GM12892 (cell line): ENCODE measurements around the gene DDC.
"Not testable (repeated sequence)": the region's sequence is repeated elsewhere in the genome, so short reads cannot be mapped to it uniquely, and the experiment has no call there.

Experiments
- DNase-seq: peaks from one replicate; pipeline ENCODE4 v3.0.0; 2011; ENCODE audit not compliant: insufficient read length
- FAIRE-seq: peaks from 2 replicates; lab custom pipeline; 2011; peaks lifted over from hg19 to GRCh38; lab: Jason Lieb, UNC
- POLR2A ChIP-seq: IDR thresholded peaks from 2 replicates; pipeline ENCODE4 v1.6.1; 2011; ENCODE audit warnings: low read depth, low read length, control low read depth
- POLR2AphosphoS5 ChIP-seq: IDR thresholded peaks from 2 replicates; pipeline ENCODE4 v1.6.1; 2011; ENCODE audit warnings: low read depth, low read length, control low read depth
- TAF1 ChIP-seq: IDR thresholded peaks from 2 replicates; pipeline ENCODE4 v1.6.1; 2011; ENCODE audit warnings: low read depth, mild to moderate bottlenecking, control low read depth, low read length, borderline replicate concordance

Gene DDC

DNA sequence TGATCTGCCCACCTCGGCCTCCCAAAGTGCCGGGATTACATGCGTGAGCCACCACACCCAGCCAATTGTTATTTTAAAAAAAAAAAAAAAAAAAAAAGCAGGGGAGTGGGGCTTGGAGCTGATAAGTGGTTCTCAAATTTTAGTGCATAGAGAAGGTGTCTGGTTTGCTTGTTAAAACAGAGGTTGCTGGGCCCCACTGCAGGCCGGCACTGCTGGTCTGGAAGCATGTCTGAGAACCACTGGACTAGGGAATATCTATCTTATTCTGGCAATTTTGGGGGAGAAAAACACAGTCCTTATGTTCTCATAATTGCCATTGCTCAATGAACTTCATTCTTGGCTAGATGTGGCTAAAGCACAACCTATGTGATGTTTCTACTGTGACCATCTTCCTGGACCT is 96.0 kb downstream of the DDC start:
- no peak for FAIRE-seq
- TF ChIP-seq TAF1 (no peak), POLR2AphosphoS5 (no peak), POLR2A (no peak)
- DNase-seq: no peak

DNA sequence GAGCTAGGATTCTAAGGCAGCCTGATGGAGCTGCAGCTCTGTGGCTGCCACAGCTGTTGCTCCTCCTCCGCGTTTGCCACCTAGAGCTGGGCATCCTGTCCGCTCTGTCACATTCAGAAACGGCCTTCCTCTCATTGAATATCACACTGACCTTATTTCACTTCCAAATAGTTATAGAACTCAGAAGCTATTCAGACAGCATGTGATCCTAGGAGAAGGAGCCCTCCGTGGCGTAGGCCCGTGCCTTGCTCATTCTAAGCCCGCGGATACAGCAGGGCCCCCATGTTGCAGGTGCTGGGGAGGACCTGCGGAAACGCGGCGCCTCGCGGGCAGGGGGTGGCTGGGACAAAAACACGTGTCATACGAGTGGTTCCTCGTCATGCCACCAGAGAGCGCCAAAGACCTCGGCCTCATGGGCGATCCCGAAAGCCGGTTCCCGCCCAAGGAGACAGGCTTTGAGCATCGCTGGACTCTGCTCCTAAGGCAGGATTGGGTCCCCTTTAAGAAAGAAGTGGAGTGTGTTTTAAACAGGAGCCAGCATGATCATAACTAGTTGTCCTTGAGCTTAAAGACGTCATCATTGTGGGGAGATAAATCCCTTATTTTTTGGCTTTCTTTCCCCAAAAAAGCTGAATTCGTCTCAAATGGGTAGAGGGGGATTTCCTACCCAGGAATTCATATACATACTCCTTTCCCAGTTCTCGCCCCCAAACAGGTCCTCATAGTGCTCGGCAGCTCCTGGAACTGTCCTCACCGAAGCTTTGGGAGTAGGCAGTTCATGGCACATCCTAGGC is 97.2 kb downstream of the DDC start:
- peak; percentile 74 for FAIRE-seq
- TF ChIP-seq TAF1 (no peak), POLR2A (no peak), POLR2AphosphoS5 (no peak)
- DNase-seq: peak; percentile 51

DNA sequence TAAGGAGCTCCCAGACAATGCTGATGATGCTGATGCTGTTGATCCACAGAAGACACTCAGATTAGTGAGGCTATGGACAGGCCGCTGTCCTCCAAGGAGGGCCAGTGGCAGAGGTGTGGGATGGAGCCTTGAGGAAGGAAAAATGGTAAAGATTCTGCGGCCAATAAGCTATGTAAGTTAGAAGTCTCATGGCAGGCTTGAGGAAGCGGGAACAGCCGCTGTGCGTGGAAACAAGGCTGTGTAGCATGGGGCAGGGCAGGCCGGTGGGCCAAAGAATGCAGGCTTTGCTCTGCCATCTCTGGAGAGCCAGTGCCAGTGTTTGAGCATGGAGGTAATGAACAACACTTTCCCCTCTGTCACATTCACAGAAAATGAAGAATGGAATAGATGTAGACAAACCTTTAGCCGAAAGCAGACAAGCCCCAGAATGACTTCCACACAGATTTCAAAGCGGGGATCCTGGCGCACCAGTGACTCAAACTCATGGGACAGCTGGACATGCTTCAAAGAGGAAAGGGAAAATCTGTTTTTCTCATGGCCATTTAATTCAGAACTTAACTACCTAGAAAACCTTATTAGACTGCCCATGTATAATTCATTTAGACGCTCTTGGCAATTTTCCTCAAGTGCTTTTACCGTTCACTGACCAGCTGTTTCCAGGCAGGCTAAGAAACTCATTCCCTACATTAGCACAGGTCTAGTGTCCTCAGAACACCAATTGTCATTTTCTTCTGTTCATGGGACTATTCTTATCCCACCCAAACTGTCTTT is 98.2 kb downstream of the DDC start:
- TF ChIP-seq POLR2A (no peak), POLR2AphosphoS5 (no peak), TAF1 (no peak)
- DNase-seq (no peak), FAIRE-seq (no peak)

DNA sequence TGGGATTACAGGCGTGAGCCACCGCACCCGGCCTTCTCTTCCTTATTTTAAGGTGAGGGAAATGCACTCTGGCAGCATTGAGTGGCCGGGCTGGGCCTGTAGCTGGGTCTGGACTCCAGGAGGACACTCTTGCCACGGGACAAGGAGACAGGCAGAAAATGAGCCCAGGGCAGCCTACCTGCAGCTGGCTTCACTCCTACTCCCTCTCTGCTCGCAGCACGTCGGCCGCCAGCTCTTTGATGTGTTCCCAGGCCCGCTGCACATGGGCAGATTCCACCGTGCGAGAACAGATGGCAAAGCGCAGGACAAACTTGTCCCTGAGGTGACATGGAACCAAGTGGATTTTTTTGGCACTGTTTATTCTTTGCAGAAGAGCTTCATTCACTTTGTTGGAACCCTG is 102.2 kb downstream of the DDC start:
- no peak for TF ChIP-seq POLR2A
- TF ChIP-seq POLR2AphosphoS5: no peak
- TF ChIP-seq TAF1: no peak
- FAIRE-seq (no peak), DNase-seq (no peak)

DNA sequence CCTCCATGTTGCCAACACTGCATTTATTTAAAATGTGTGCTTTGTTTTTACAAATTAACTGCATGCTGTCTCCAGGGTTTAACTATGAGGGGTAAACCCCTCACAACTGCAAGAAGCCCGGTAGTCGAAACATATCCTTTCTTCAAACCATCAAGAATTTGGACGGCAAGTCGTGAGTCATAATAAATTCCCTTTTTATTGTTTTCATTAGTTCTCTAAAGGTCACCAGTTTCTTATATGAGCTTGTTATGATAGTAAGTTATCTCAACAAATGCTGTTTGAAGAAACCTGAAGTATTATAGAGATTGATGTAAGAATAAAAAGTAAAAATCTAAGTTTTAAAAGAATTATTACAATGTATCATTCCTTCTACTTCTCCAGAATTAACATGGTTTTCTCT is 102.8 kb downstream of the DDC start:
- DNase-seq: no peak
- FAIRE-seq: no peak
- no peak for TF ChIP-seq POLR2AphosphoS5
- no peak for TF ChIP-seq TAF1
- TF ChIP-seq POLR2A: no peak

DNA sequence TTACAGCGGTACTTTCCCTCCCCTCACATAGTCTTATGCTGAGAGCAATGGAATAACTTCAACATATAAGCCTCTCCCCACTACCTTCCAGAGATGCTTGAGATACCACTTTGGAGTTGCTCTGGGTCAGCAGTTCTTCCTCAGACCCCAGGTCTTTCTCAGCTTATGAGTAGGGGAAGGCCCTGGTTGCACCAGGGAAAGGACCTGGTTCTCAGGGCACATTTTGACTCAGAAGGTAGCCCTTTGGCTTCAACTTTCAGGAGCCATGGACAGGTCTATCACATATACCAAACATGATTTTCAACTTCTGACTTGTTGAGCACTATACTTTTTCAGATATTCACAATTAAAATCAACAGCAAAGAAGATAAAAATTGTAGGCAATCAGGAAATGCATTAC is 103.5 kb downstream of the DDC start:
- DNase-seq (no peak), FAIRE-seq (no peak)
- TF ChIP-seq POLR2A (no peak), POLR2AphosphoS5 (no peak), TAF1 (no peak)

DNA sequence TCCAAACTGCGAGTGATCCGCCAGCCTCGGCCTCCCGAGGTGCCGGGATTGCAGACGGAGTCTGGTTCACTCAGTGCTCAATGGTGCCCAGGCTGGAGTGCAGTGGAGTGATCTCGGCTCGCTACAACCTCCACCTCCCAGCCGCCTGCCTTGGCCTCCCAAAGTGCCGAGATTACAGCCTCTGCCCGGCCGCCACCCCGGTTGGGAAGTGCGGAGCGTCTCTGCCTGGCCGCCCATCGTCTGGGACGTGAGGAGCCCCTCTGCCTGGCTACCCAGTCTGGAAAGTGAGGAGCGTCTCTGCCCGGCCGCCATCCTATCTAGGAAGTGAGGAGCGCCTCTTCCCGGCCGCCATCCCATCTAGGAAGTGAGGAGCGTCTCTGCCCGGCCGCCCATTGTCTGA is 106.0 kb downstream of the DDC start:
- not testable (repeated sequence) for FAIRE-seq

DNA sequence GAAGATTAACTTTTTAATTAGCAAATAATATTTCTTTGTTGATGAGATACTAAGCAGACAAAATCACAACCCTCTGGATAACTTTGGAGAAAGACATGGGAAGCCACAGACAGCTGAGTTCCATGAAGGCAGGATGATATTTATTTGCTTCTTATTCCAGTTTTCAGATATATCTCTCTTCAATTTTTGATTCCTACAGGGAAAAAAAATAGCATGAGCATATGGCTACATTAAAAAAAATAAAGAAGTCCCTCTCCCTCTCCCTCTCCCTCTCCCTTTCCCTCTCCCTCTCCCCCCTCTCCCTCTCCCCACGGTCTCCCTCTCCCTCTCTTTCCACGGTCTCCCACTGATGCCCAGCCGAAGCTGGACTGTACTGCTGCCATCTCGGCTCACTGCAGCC is 106.6 kb downstream of the DDC start:
- DNase-seq, FAIRE-seq: not testable (repeated sequence)

More for the DNA sequence above, 106.0 kb downstream of the DDC start:
- DNase-seq: not testable (repeated sequence)

DNA sequence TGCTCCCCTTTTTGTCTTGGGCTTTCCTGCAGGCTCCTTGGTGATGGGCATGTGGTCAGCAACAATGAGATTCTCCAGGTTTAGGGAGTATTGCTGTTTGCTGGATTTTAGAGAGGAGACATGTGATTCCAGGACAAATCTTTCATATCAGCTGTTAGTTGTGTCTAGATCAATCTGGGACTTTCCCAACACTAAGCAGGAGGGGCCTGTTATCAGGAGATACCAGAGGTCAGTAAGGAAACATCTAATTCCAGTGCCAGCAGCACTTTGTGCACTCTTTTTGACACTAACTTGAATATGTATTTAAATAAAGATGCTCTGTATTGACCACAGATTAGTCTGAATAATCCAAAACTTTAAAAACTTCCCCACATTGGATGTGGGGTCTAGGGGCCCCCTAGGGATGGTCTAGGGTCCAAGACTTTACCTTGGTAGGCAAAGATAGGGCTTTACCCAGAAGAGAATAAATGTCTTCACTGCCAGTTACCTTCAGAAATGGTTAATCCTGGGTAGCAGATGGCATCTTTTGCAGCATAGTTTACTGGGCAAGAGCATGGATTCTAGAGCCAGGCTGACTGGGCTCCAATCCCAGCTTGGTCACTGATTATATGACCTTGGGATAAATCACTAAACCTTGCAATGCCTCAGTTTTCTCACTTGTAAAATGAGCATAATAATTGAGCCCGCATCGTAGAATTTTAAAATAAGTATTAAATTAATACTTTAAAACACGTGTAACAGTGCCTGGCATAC is 108.7 kb downstream of the DDC start:
- no peak for TF ChIP-seq POLR2A
- FAIRE-seq: no peak

DNA sequence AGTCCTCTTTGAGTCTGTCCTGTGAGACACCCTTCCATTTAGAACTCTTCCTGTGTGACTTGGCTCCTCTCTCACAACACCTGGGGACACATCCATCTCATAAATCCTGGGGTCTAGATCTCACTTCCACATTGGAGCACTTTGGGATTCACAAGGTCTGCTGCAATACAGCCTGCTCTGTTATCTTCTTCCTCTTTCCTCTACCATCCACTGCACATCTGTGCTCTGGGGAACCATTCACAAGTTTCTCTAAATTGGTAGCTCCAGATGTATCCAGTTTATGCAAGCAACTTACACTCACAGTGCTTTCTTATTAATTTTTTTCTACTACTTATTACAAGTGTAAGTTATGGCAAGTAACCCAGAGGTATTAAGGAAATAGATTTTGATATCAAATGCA is 109.5 kb downstream of the DDC start:
- TF ChIP-seq POLR2AphosphoS5 (no peak), POLR2A (no peak), TAF1 (no peak)
- FAIRE-seq (no peak), DNase-seq (no peak)

More for the DNA sequence above, 108.7 kb downstream of the DDC start:
- DNase-seq: no peak

DNA sequence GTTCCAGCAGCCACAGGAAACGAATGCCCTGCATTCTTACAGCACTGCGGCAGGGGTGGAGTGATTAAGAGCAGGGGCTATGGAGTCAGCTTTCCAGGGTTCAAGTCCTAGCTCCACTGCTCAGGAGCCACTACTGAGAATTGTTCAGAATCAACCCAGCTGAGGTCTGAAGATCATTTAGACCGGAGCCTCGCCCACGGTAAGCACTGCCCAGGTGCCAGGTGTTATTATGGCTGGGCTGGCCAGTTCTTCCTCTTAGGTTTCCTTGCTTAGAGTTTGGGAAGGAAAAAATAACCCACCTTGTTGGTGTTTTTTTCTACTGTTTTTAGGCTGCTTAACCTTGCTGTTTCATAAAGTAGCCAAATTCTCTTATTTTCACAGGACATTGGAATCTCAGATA is 110.2 kb downstream of the DDC start:
- TF ChIP-seq POLR2A (no peak), TAF1 (no peak), POLR2AphosphoS5 (no peak)
- no peak for FAIRE-seq

DNA sequence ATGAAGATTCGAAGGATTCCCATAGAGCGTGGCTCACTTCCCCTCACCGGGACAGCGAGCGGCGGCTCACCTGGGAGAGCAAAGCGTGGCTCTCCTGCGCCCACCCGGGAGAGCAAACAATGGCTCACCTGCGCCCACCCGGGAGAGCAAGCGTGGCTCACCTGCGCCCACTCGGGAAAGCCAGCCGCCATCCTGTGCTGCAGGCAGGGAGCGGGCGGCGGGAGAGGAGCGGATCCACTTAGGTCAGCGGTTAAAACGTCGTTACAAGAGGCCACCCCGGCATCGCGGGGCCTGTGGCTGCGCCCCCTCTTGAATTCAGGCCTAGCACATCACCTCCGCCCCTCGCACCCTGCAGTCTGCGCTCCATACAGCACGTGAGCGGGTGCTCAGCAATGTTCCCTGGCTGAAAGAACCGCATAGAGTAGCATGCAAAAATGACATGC is 114.6 kb downstream of the DDC start:
- no peak for DNase-seq
- no peak for FAIRE-seq
- TF ChIP-seq POLR2A (no peak), TAF1 (no peak), POLR2AphosphoS5 (no peak)

More for the DNA sequence above, 110.2 kb downstream of the DDC start:
- no peak for DNase-seq
